GM12878 (cell line): Measurements from ENCODE around the gene MDGA2. TPM values are rescaled to one million over a fixed set of nuclear protein-coding genes. Genes with fewer than 3 reads are reported as not detected.

Experiments used
- ATAC-seq: fragments of 200-7000 bp; cut with Tn5 transposase; 3 replicates; pipeline ENCODE4 v1.9.1; 2020; ENCODE audit warnings: mild to moderate bottlenecking, moderate library complexity
- BruUV-seq: library from RNA; stranded (reverse); fragments of 400-500 nt; replicated peaks from 2 replicates; lab custom pipeline; 2021; lab: Mats Ljungman, UMichigan
- CTCF ChIA-PET: fragments of 300-600 bp; sonication (Branson Sonifier 250); formaldehyde crosslinking; extraction: SDS; loops from one replicate; lab custom pipeline; 2021; ENCODE audit warnings: inconsistent platforms; lab: Yijun Ruan, JAX
- POLR2A ChIA-PET: fragments of 350-600 bp; formaldehyde crosslinking; extraction: SDS; loops from one replicate; lab custom pipeline; 2021; ENCODE audit warnings: inconsistent platforms; lab: Charles Lee
- RAD21 ChIA-PET: fragments of 300-600 bp; sonication (Branson Sonifier 250); formaldehyde crosslinking; loops from one replicate; lab custom pipeline; 2023; ENCODE audit warnings: antibody characterized with exemption; ENCODE audit not compliant: unreplicated experiment; lab: Charles Lee
- SMC1A ChIA-PET: fragments of 300-600 bp; sonication (Branson Sonifier 250); formaldehyde crosslinking; loops from one replicate; lab custom pipeline; 2023; ENCODE audit not compliant: unreplicated experiment, uncharacterized antibody; lab: Charles Lee
- DNase-seq: peaks from one replicate; pipeline ENCODE4 v3.0.0-alpha.2; 2011; ENCODE audit warnings: low read depth, low spot score
- FAIRE-seq: peaks from 3 replicates; lab custom pipeline; 2011; peaks lifted over from hg19 to GRCh38; lab: Jason Lieb, UNC
- H2AFZ ChIP-seq: 2 replicates; pipeline ENCODE4 v1.6.0; 2011; ENCODE audit warnings: low read depth, low read length, control low read depth; ENCODE audit not compliant: control insufficient read depth
- H3K27ac ChIP-seq: 2 replicates; pipeline ENCODE4 v1.5.1; 2011; ENCODE audit warnings: control low read depth; ENCODE audit not compliant: control insufficient read depth, insufficient read depth
- H3K27me3 ChIP-seq, 2 experiments: replicated peaks in 1 of 2; 2 replicates each; pipeline versions ENCODE4 v1.6.0 to v1.6.1; 2011; ENCODE audit warnings: low read length in 1 of 2; ENCODE audit not compliant: control insufficient read depth in 2 of 2, insufficient read depth in 2 of 2
- H3K36me3 ChIP-seq, 2 experiments: 2 replicates each; pipeline ENCODE4 v1.5.1; 2011; ENCODE audit warnings: low read length in 1 of 2; ENCODE audit not compliant: control insufficient read depth in 2 of 2, insufficient read depth in 2 of 2
- H3K4me1 ChIP-seq: 2 replicates; pipeline ENCODE4 v1.6.1; 2011; ENCODE audit warnings: mild to moderate bottlenecking, low read length, moderate library complexity, mixed read lengths; ENCODE audit not compliant: control insufficient read depth, insufficient read depth
- H3K4me2 ChIP-seq: 2 replicates; pipeline ENCODE4 v1.6.0; 2011; ENCODE audit warnings: control low read depth; ENCODE audit not compliant: control insufficient read depth, insufficient read depth
- H3K4me3 ChIP-seq: fragments of 200-600 bp; sonication (generic); 2 replicates; pipeline ENCODE4 v1.5.1; 2016
- H3K79me2 ChIP-seq: 2 replicates; pipeline ENCODE4 v1.6.0; 2011; ENCODE audit warnings: low read length; ENCODE audit not compliant: control insufficient read depth, insufficient read depth
- H3K9ac ChIP-seq: 2 replicates; pipeline ENCODE4 v1.8.0; 2011; ENCODE audit warnings: low read length, control low read depth, mixed read lengths; ENCODE audit not compliant: control insufficient read depth, insufficient read depth
- H3K9me3 ChIP-seq: replicated peaks from 3 replicates; pipeline ENCODE4 v1.5.1; 2011; ENCODE audit warnings: mild to moderate bottlenecking, low read length; ENCODE audit not compliant: control insufficient read depth, insufficient read depth
- H4K20me1 ChIP-seq: 2 replicates; pipeline ENCODE4 v1.6.0; 2011; ENCODE audit not compliant: control insufficient read depth, insufficient read depth
- E2F8 ChIP-seq: fragments of 450-650 bp; IDR thresholded peaks from 2 replicates; pipeline ENCODE4 v1.6.1; 2018; ENCODE audit warnings: mild to moderate bottlenecking, low read depth, moderate library complexity; ENCODE audit not compliant: partially characterized antibody
- ESRRA ChIP-seq: IDR thresholded peaks from 2 replicates; pipeline ENCODE4 v1.6.1; 2012; ENCODE audit warnings: mild to moderate bottlenecking, low read length, improper control_type of control experiment
- IRF4 ChIP-seq: IDR thresholded peaks from 2 replicates; pipeline ENCODE4 v1.6.1; 2011; ENCODE audit warnings: low read depth, low read length
- MEF2B ChIP-seq: fragments of 450-650 bp; IDR thresholded peaks from 2 replicates; pipeline ENCODE4 v1.6.1; 2018; ENCODE audit warnings: mild to moderate bottlenecking, moderate library complexity; ENCODE audit not compliant: partially characterized antibody, poor library complexity, severe bottlenecking
- POLR2AphosphoS5 ChIP-seq: IDR thresholded peaks from 2 replicates; pipeline ENCODE4 v1.6.1; 2011; ENCODE audit warnings: mild to moderate bottlenecking, low read length, inconsistent platforms
- SREBF2 ChIP-seq: IDR thresholded peaks from 2 replicates; pipeline ENCODE4 v1.6.1; 2012; ENCODE audit warnings: mild to moderate bottlenecking, low read length
- SUZ12 ChIP-seq: fragments of 200-600 bp; sonication (generic); IDR thresholded peaks from one replicate; pipeline ENCODE4 v1.6.1; 2018; ENCODE audit warnings: antibody characterized with exemption, mild to moderate bottlenecking; ENCODE audit not compliant: unreplicated experiment
- USF1 ChIP-seq: IDR thresholded peaks from 2 replicates; pipeline ENCODE4 v1.6.1; 2011; ENCODE audit warnings: borderline replicate concordance, low read depth, mild to moderate bottlenecking, moderate library complexity, mixed read lengths, low read length; ENCODE audit not compliant: insufficient read depth; ENCODE audit errors: extremely low read length
- YBX1 ChIP-seq: fragments of 450-650 bp; IDR thresholded peaks from 2 replicates; pipeline ENCODE4 v1.6.1; 2016; ENCODE audit warnings: antibody characterized with exemption
- ZNF592 ChIP-seq: fragments of 450-650 bp; IDR thresholded peaks from 2 replicates; pipeline ENCODE4 v1.6.1; 2017; ENCODE audit warnings: mild to moderate bottlenecking, moderate library complexity
- ZNF622 ChIP-seq: fragments of 450-650 bp; IDR thresholded peaks from 2 replicates; pipeline ENCODE4 v1.6.1; 2017; ENCODE audit warnings: mild to moderate bottlenecking, inconsistent platforms
- in situ Hi-C: fragments of 300-500 bp; cut with MboI; formaldehyde crosslinking; loops from 9 replicates; pipeline ENCODE4 v1.14.3; 2018; ENCODE audit warnings: mixed read lengths
- intact Hi-C: fragments of 100-400 bp; cut with micrococcal nuclease; formaldehyde crosslinking; loops from one replicate; pipeline ENCODE4 v1.14.2; 2022; ENCODE audit not compliant: unreplicated experiment
- polyA plus RNA-seq, 11 experiments: library from polyadenylated mRNA; depleted of rRNA in 4 of 11; unstranded in 6 of 11; stranded (reverse) in 5 of 11; fragments of >200 nt; fragmentation: Nextera tagmentation in 4 of 11; fragmentation: Illumina TruSeq in 1 of 11; extraction: Ambion mirVana in 4 of 11; extraction: Trizol in 1 of 11; gene quantifications; 1 replicate in 1 of 11; 2 replicates in 10 of 11; pipeline versions ENCODE4 v1.2.1 to v1.2.3, GENCODE V29; 2011 to 2016; ENCODE audit warnings: inconsistent platforms in 2 of 11, missing spikeins in 2 of 11, low read depth in 1 of 11
- total RNA-seq, 4 experiments: library from RNA; depleted of rRNA in 3 of 4; stranded (reverse); fragments of >200 nt in 3 of 4; fragmentation: Illumina TruSeq in 1 of 4; extraction: Trizol in 1 of 4; gene quantifications; 2 replicates each; pipeline versions ENCODE4 v1.2.1 to v1.2.3, GENCODE V29; 2013 to 2021

Gene MDGA2
- total and polyA plus RNA-seq, 10 of the 15 experiments (the other 5 are each of a cell fraction or from before 2014, with no cell fraction given): not detected

- CTCF ChIA-PET: no interaction called here
Measured at GRCh38 chr14:46793144-46793543, 882.3 kb downstream of the MDGA2 start.

More at GRCh38 chr14:46793144-46793543, 882.3 kb downstream of the MDGA2 start:
- Histone ChIP-seq H3K4me1 (no peaks in the 10 kb centered on the region), H3K4me2 (no peak overlapping the region), H3K4me3 (no peak overlapping the region), H3K27me3 (no peaks in the 10 kb centered on the region), H2AFZ (no peak overlapping the region), H3K79me2 (no peaks in the 10 kb centered on the region), H3K36me3 (no peaks in the 10 kb centered on the region), H3K9me3 (no peaks in the 10 kb centered on the region), H4K20me1 (no peaks in the 10 kb centered on the region), H3K9ac (no peak overlapping the region), H3K27ac (no peak overlapping the region)
- intact Hi-C loops (no loop called here), in situ Hi-C loops (no loop called here)
- no TSS peak for BruUV-seq
- TF ChIP-seq YBX1 (no peak), E2F8 (no peak), SUZ12 (no peak), USF1 (no peak), MEF2B (no peak), IRF4 (no peak), POLR2AphosphoS5 (no peak), ZNF622 (no peak), ESRRA (no peak), SREBF2 (no peak), ZNF592 (no peak)
- no peak for DNase-seq
- SMC1A ChIA-PET: no interaction called here
- no peak for ATAC-seq
- FAIRE-seq: no peak
- RAD21 ChIA-PET: no interaction called here
- POLR2A ChIA-PET: no interaction called here
